Eye (tissue), 1 donor: ENCODE data around the gene USP54.
"Not testable (repeated sequence)": the region's sequence is repeated elsewhere in the genome, so short reads cannot be mapped to it uniquely, and the experiment has no call there.

ENCODE experiments used
- DNase-seq: peaks from one replicate; pipeline ENCODE4 v3.0.0-alpha.2; 2015

The USP54 gene, protein sequence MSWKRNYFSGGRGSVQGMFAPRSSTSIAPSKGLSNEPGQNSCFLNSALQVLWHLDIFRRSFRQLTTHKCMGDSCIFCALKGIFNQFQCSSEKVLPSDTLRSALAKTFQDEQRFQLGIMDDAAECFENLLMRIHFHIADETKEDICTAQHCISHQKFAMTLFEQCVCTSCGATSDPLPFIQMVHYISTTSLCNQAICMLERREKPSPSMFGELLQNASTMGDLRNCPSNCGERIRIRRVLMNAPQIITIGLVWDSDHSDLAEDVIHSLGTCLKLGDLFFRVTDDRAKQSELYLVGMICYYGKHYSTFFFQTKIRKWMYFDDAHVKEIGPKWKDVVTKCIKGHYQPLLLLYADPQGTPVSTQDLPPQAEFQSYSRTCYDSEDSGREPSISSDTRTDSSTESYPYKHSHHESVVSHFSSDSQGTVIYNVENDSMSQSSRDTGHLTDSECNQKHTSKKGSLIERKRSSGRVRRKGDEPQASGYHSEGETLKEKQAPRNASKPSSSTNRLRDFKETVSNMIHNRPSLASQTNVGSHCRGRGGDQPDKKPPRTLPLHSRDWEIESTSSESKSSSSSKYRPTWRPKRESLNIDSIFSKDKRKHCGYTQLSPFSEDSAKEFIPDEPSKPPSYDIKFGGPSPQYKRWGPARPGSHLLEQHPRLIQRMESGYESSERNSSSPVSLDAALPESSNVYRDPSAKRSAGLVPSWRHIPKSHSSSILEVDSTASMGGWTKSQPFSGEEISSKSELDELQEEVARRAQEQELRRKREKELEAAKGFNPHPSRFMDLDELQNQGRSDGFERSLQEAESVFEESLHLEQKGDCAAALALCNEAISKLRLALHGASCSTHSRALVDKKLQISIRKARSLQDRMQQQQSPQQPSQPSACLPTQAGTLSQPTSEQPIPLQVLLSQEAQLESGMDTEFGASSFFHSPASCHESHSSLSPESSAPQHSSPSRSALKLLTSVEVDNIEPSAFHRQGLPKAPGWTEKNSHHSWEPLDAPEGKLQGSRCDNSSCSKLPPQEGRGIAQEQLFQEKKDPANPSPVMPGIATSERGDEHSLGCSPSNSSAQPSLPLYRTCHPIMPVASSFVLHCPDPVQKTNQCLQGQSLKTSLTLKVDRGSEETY (N-terminal part only)

DNA sequence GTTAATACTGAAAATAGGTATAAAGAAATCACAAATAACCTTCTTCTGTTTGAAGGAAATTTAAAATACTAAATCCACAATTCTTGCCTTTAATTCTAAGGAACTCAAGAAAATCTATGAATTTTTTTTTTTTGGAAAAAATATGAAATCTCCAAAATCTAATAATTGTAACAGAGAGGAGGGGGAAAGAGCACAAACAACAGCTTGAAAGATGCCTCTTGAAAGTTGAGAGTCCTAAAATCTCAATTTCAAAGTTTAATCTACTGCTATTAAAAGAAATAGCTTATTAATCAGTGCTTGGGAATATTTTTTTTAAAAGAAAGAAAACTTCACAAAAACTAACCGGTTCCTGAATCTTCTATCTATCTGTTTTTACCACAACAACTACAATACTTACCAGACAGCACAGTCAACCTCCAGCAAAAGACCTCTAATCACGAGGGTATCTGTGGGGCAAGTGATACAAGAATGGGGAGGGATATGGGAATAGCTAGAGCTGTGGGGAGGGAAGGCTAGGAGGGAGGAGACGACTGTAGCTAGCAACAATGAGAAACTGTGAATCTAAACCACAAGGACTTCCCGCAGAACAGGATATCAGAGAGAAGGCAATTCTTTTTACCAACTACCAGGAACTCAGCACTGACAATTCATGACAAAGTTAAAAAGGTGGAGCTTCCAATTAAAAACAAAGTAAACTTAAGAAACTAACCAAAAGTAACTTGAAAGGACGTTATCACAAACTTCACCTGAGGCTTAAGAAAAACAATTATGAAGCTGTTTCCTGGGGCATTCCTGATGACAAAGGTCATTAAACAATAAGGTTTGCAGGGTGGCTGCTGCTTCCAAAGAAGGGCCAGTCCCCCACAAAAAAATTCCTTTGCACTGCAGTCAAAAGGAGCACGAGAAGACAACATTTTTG is at the start of gene USP54:
Gene USP54 (minus strand): TSS at position 462 of the 919 bp plus-strand sequence. CDS start 15,684 bp downstream, outside the sequence.
- peak; percentile 62 for DNase-seq

DNA sequence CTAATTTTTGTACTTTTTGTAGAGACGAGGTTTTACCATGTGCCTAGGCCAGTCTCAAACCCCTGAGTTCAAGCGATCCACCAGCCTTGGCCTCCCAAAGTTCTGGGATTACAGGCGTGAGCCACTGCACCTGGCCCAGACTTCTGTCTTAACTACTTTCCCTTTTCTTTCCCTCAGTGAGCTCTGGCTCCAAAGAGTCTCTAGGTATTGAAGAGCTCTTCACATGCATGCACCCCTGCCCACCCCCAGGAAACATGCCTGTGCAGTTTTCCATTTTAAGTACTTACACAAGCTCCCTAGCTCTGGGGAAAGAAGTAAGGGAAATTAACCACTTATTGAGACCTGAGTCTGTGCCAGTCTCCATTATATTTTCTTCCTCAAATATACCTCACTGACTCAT is 48.1 kb upstream of the USP54 start:
- no peak for DNase-seq

DNA sequence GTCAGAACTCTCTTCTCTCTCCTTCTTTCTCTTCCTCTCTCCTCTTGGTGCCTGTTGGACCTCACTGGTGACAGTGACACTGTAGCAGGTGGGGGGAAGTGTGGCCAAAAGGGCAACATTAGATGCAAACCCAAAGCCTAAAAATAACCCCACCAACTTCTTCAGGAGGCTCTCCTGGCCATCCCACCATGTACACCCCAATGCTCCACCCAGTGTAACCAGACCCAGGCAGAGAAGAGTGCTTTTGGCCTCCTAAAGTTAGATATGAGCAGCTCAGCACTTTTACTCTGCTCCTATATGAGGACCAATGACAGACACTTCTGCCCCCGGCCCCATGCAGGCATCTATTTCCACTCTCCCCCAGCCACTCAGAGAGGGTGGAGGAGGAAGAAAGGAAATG is 44.6 kb upstream of the USP54 start:
- no peak for DNase-seq

DNA sequence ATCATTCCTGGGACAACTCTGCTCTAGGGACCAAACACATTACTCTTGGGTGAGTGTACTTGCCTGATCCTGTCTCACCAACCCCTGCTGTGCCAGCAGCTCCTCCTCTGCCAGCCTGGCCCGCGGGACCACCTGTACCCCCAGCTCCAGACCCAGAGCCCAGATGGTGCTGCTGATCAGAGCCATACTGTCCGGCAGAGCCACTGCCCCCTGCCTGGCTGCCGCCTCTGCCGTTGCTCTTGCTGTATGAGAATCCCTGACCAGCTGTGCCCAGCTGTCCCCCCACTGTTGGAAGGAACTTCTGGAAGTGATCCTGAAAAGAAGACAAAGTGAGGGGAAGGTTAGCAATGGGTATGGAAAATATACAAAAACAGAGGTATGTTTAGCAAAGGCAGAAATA is 43.3 kb upstream of the USP54 start:
- no peak for DNase-seq

DNA sequence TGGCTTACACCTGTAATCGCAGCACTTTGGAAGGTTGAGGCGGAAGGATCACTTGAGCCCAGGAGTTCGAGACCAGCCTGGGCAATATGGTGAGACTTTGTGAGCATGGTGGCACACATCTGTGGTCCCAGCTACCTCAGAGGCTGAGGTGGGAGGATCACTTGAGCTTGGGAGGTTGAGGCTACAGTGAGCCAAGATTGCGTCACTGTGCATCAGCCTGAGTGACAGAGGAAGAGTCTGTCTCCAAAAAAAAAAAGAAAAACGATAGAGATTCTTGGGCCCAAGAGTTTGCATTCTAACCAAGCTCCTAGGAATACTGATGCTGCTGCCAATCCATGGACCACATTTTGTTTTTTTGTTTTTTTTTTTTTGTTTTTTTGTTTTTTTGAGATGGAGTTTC is 38.0 kb upstream of the USP54 start:
- DNase-seq: no peak

DNA sequence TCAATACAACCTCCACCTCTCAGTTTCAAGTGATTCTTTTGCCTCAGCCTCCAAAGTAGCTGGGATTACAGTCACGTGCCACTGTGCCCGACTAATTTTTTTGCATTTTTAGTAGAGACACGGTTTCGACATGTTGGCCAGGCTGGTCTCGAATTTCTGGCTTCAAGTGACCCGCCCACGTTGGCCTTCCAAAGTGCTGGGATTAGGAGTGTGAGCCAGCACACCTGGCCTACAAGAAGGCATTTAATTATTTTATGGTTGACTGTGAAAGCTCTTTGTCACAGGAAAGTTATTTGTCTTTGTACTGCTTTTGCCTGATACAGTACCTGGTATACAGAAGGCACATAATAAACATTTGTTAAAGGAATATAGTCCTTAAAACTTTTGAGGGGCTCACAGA is 37.3 kb upstream of the USP54 start:
- DNase-seq: no peak

DNA sequence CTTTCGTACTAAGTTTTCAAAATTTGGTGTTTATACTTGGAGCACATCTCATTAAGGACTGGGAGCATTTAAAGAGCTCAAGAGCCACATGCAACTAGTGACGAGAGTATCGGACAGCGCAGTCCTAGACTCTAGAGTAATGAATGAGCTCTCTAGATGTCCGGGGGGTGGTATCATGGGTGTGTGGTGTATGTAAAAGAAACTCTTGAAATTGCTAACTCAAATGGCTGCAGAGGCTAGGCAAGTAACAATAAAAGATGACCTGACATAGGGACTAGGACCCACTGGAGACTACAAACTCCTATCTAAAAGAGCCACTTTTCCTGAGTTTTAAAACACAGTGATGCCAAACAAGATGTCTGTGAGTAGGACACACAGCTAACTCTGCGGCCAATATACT is 36.2 kb upstream of the USP54 start:
- DNase-seq: no peak

DNA sequence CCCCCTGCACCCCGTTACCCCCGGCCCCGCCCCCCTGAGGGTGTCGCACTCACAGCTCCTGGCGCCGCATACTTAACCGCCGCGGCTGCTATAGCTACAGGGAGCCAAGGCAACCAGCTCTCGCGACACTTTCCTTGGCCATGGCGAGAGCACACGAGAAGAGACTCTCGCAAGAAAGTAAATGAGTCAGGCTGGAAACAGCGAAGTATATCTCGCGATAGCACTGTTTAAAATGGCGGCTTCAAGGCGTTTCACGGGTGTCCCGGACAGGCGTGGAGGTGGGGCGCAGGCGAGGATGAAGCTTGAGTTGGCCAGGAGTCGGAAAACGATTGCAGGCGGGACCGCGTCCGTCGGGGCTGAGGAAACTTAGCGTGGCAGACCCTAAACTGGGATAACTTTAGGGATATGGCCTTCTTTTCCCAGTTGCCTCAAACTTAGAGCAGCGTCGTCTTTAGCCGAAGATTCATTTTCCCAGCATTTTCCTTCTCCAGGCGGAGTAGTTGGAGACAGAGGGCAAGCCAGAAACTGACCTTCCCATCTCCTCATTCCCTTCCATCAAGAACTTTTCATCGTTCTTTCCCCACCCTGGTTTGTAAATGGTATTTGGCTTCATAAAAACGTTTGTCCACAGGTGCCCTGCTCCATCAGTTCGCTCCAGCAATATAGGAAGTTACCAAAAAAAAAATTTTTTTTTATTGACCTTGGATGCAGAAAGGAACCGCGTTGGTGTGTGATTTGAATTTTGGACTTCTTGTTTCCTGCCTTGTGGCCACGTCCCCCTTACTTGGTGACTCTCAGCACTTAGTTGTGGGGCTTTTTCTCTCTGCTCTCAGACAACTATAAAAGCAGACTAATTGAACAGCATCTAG is 35.0 kb upstream of the USP54 start:
- DNase-seq: peak; percentile 99

DNA sequence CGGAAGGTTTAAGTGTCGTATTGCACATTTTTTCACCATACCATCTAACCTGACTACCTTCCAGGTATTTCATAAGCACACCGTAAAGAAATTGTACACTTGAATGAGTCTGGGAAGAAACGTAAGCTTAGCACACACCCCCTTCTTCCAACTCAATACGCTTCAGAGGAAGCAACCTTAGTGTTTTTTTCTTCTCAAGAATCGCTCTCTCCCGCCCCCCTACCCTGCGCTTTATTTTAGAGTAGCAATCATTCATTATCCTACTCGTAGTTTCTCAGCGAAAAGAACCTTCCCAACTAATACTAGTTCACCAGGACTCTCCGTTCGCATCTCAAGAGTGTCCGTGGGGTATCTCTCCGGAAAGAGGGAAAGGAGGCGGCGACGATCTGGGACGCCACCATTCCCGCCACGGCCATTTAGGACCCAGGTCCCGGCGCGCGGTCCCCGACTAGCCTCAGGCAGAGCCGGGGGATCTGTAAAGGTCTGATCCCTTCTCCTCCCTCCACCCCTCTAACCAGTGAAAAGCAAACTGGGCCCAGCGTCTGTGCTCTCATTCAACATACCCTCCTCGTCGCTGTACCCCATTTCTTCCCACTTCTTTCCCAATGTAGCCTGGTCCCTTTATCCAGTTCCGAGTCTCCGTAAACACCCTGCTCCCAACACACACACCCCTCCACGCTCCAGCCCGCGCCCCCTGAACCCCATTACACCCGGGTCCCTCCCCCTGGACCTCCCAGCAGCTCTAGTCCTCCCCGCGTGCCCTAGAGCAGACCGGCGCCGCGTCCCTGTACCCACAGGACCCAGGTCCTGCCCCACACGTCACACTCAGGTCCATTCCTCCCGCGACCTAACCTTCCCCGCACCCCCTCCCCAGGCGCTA is 34.1 kb upstream of the USP54 start:
- peak; percentile 80 for DNase-seq

DNA sequence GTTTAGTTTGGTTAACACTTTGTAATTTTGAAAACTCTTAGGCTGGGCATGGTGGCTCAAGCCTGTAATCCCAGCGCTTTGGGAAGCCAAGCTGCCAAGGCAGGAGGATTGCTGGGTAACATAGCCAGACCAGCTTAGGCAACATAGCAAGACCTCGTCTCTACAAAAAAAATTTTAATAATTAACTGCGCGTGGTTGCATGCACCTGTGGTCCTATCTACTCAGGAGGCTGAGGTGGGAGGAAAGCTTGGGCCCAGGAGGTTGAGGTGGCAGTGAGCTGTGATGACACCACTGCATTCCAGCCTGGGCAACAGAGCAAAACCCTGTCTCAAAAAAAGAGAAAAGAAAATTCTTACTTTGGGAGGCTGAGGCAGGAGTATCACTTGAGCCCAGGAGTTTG is 31.9 kb upstream of the USP54 start:
- no peak for DNase-seq

DNA sequence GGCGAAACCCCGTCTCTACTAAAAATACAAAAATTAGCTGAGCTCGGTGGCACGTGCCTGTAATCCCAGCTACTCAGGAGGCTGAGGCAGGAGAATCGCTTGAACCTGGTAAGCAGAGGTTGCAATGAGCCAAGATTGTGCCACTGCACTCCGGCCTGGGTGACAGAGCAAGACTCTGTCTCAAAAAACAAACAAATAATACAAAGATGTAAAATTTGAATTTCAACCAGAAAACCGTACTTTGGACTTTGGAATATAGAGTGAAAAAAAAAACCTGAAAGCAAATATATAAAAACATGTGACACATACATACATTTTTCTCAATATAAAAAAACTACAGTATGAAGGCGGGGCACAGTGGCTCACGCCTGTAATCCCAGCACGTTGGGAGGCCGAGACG is 29.8 kb upstream of the USP54 start:
- DNase-seq: not testable (repeated sequence)

DNA sequence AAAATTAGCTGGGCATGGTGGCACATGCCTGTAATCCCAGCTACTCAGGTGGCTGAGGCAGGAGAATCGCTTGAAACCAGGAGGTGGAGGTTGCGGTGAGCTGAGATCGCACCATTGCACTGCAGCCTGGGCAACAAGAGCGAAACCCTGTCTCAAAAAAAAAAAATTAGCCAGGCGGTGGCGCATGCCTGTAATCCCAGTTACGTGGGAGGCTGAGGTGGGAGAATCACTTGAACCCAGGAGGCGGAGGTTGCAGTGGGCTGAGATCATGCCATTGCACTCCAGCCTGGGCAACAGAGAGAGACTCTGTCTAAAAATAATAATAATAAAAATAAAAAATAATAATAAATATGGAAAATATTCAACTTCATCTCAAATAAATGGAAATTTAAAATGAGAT is 26.0 kb upstream of the USP54 start:
- DNase-seq: not testable (repeated sequence)

DNA sequence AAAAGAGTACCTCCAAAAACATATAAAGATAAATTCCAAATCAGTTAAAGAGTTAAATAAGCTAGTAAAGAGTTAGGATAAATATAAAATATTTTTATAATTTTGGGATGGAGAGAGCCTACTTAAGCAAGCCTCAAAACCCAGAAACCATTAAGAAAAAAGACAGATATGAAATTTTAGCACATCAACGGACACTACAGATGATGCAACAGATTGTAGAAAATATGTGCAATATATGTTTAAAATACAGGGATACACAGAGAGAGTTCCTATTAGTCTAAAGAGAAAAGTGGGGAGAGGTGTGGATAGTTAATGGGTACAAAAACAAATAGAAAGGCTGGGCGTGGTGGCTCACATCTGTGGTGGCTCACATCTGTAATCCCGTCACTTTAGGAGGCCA is 23.6 kb upstream of the USP54 start:
- DNase-seq: no peak

DNA sequence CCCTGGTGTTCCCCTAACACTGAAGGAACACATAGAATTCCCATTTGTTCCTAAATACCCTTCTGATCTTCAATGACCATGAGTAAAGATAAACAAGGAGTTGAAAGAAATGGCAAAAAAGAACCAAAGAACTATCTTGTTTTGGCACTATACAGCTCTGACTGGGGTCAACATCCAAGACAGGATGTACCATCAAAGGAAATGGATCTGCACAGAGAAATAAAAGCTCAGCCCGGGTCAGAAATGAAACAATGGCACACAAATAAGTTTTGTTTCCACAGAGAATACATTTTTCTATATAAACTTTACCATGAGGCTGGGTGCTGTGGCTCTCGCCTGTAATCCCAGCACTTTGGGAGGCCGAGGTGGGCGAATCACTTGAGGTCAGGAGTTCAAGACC is 18.0 kb upstream of the USP54 start:
- DNase-seq: no peak

DNA sequence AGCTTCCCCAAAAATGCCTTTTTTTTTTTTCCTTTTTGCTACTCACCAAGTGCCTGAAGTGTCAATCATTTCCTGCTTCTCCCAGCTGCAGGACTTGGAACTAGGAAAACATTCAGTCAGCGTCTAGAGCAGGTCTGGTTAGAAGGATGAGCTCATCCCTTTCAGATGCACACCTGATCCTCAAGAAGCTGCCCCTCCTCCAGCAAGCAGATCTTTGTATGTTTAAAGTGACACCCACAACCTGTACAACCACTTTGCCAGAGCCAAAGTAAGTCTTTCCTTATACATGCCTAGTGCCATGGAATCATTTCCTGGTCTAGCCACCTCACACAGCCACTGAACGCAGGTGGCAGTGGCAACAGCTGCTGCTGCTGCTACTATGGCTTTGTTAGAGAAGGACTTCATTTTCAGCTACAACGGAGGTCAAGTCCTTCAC is 10.4 kb upstream of the USP54 start:
- DNase-seq: peak; percentile 35

DNA sequence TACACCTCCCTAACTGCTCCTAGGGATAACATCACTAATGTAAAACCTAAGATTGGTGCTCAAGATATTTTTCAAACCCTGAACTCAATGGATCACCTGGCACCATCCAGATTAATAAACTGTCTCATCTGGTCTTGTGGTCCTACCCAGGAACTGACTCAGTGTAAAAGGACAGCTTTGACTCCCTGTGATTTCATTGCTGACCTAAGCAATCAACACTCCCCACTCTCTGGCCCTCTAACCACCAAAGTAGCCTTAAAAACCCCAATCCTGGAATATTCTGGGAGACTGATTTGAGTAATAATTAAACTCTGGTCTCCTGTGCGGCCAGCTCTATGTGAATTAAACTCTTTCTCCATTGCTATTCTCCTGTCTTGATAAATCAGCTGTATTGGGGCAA is 6.2 kb upstream of the USP54 start:
- no peak for DNase-seq

DNA sequence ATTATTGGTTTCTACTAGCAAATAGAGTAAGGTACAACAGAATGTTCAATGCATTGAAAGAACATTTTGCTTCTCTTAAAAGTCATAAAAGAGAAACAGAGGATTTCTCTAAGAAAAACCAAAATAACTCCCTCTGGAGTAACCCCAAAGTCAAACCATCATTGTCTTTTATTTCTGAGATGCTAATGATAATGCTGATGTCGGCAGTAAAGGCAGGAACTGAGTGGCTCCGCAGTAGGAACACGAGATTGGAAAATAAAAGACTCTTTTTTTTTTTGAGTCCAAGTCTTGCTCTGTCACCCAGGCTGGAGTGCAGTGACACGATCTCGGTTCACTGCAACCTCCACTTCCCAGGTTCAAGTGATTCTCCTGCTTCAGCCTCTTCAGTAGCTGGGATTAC is 2.7 kb upstream of the USP54 start:
- no peak for DNase-seq

DNA sequence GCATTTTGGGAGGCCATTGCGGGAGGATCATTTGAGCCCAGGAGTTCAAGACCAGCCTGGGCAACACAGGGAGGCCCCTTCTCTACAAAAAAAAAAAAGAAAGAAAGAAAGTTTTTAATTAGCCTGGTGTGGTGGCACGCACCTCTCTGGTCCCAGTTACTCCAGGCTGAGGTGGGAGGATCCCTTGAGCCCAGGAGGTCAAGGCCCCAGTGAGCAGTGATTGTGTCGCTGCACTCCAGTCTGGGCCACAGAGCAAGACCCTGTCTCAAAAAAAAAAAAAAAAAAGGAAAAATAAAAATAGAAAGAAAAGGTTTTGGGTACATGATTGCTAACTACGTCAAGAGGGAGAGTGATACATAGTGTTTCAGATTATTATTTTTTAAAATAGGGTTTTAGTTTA is 2.0 kb upstream of the USP54 start:
- DNase-seq: no peak

DNA sequence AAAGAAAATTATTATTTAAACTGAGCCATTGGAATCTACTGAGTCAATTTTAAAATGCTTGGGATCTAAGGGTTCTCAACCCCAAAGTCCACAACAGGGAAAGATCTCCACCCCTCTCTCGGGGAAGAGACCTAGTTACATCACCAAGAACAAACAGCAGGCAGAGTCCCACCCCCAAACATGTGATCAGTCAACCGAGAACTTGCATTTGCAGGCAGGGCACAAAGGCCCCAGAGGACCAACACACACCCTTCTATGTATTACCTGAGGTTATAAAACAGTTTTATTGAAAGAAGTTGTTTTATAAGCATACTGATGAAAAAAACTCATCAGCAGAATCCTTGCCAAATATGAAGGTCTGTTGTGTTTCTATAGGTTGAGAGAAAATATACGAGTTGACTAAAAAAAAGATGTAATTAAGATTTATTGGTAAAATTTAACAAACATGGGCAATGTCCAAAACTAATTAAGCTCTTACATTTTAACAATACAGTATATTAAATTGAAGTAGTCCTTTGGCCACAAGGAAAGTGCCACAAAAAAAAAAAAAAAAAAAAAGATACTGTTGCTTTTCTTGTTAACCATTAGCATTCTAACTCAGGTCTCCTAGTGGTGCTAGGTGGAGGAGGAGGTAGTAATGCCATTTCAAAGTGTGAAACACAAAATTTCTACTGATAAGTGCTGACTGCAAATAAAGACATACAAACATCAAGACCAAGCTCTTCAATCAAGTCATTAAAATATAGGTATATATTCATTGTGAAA is 975 bp upstream of the USP54 start:
- peak; percentile 90 for DNase-seq
